Measurements from ENCODE around the gene CRYBA1.

CRYBA1 gene

GRCh38 chr17:29283961-29284360, 37.3 kb downstream of the CRYBA1 start:
- DNase-seq, result no peak

- no peak for DNase-seq
Observed at GRCh38 chr17:29289852-29290251, 43.2 kb downstream of the CRYBA1 start.

GRCh38 chr17:29291163-29291752, 44.6 kb downstream of the CRYBA1 start:
- DNase-seq, result no peak

- peak; percentile 69 for DNase-seq
Observed at GRCh38 chr17:29292071-29292991, 45.7 kb downstream of the CRYBA1 start.

- DNase-seq, result peak; percentile 85
Observed at GRCh38 chr17:29292992-29293889, 46.6 kb downstream of the CRYBA1 start.

- peak; percentile 100 for DNase-seq
Observed at GRCh38 chr17:29293890-29294579, 47.4 kb downstream of the CRYBA1 start, which contains the start of gene NUFIP2. TSS of gene NUFIP2 (minus strand) at chr17:29294148. CDS start at chr17:29294059, 89 bp downstream.

- no peak for DNase-seq
Observed at GRCh38 chr17:29294580-29294900, 47.9 kb downstream of the CRYBA1 start.

GRCh38 chr17:29295420-29295819, 48.8 kb downstream of the CRYBA1 start:
- DNase-seq, result no peak

GRCh38 chr17:29299031-29299430, 52.4 kb downstream of the CRYBA1 start:
- DNase-seq, result peak; percentile 33

- DNase-seq, result no peak
Observed at GRCh38 chr17:29303386-29303785, 56.7 kb downstream of the CRYBA1 start.

Measured in islet precursor cell (in vitro differentiated cells).